H1 (cell line): ENCODE measurements around the gene THTPA. TPM values are rescaled to one million over a fixed set of nuclear protein-coding genes. Genes with fewer than 3 reads are reported as not detected.
A peak's percentile ranks its signal among the peaks of the same experiment; 100 is the strongest.

ENCODE experiments used
- CTCF ChIA-PET: fragments of 300-600 bp; sonication (Branson Sonifier 250); formaldehyde crosslinking; loops from one replicate; lab custom pipeline; 2021; ENCODE audit not compliant: partially characterized antibody; lab: Charles Lee
- POLR2A ChIA-PET: fragments of 300-600 bp; sonication (Branson Sonifier 250); formaldehyde crosslinking; loops from one replicate; lab custom pipeline; 2021; ENCODE audit warnings: inconsistent platforms; ENCODE audit not compliant: partially characterized antibody; lab: Charles Lee
- DNase-seq, 2 experiments: peaks; one replicate each; pipeline versions ENCODE4 v3.0.0 to v3.0.0-alpha.2; 2010 to 2022; ENCODE audit warnings: low spot score in 2 of 2, low read depth in 1 of 2, mixed read lengths in 1 of 2
- FAIRE-seq: peaks from 2 replicates; lab custom pipeline; 2011; peaks lifted over from hg19 to GRCh38; lab: Jason Lieb, UNC
- H2AFZ ChIP-seq: 2 replicates; pipeline ENCODE4 v1.8.1; 2012; ENCODE audit warnings: low read length, inconsistent platforms
- H2AK5ac ChIP-seq: 2 replicates; pipeline ENCODE4 v1.6.1; 2013; ENCODE audit warnings: low read depth, low read length
- H2BK120ac ChIP-seq: replicated peaks from 2 replicates; pipeline ENCODE3; 2013; ENCODE audit warnings: low read depth, low read length, inconsistent platforms
- H2BK12ac ChIP-seq: 2 replicates; pipeline ENCODE4 v1.6.1; 2013; ENCODE audit warnings: low read depth, low read length
- H2BK15ac ChIP-seq: 2 replicates; pipeline ENCODE4 v1.6.1; 2013; ENCODE audit warnings: low read length
- H2BK20ac ChIP-seq: 2 replicates; pipeline ENCODE4 v1.6.1; 2013; ENCODE audit warnings: low read length
- H2BK5ac ChIP-seq: 2 replicates; pipeline ENCODE4 v1.6.1; 2013; ENCODE audit warnings: low read depth, low read length
- H3K14ac ChIP-seq: 2 replicates; pipeline ENCODE4 v1.6.1; 2013; ENCODE audit warnings: inconsistent platforms; ENCODE audit not compliant: insufficient read length
- H3K18ac ChIP-seq: 2 replicates; pipeline ENCODE4 v1.6.1; 2013; ENCODE audit warnings: low read length; ENCODE audit errors: extremely low read depth
- H3K23ac ChIP-seq: 2 replicates; pipeline ENCODE4 v1.6.1; 2013; ENCODE audit warnings: inconsistent platforms; ENCODE audit not compliant: insufficient read length
- H3K23me2 ChIP-seq: 2 replicates; pipeline ENCODE4 v1.6.1; 2013; ENCODE audit warnings: low read depth, low read length
- H3K27ac ChIP-seq: 2 replicates; pipeline ENCODE4 v1.6.1; 2011; ENCODE audit warnings: low read depth, low read length, inconsistent platforms
- H3K27me3 ChIP-seq, 4 experiments: replicated peaks in 1 of 4; 1 replicate in 1 of 4; 2 replicates in 3 of 4; pipeline versions ENCODE4 v1.6.1 to v1.8.1; 2011 to 2013; ENCODE audit warnings: low read length in 3 of 4, mild to moderate bottlenecking in 3 of 4, inconsistent platforms in 2 of 4, mixed read lengths in 2 of 4, moderate library complexity in 1 of 4; ENCODE audit not compliant: control insufficient read depth in 3 of 4, insufficient read depth in 3 of 4; ENCODE audit errors: extremely low read depth in 1 of 4
- H3K36me3 ChIP-seq, 4 experiments: 2 replicates each; pipeline versions ENCODE4 v1.6.1 to v1.8.1; 2011 to 2013; ENCODE audit warnings: mild to moderate bottlenecking in 4 of 4, low read length in 3 of 4, moderate library complexity in 2 of 4, control low read depth in 1 of 4, inconsistent platforms in 1 of 4; ENCODE audit not compliant: insufficient read depth in 4 of 4, control insufficient read depth in 2 of 4
- H3K4ac ChIP-seq: replicated peaks from 2 replicates; pipeline ENCODE3; 2013; ENCODE audit warnings: low read length, low read depth, mixed read lengths, inconsistent platforms; ENCODE audit not compliant: insufficient read length
- H3K4me1 ChIP-seq, 4 experiments: replicated peaks in 1 of 4; 1 replicate in 1 of 4; 2 replicates in 3 of 4; pipeline versions ENCODE4 v1.6.1 to v1.8.1; 2011 to 2013; ENCODE audit warnings: low read length in 3 of 4, inconsistent platforms in 2 of 4, mixed read lengths in 1 of 4; ENCODE audit not compliant: insufficient read depth in 4 of 4, control insufficient read depth in 3 of 4
- H3K4me2 ChIP-seq, 2 experiments: 2 replicates each; pipeline versions ENCODE4 v1.6.1 to v1.8.1; 2011 to 2013; ENCODE audit warnings: low read depth in 2 of 2, low read length in 2 of 2, control low read depth in 1 of 2, inconsistent platforms in 1 of 2, mild to moderate bottlenecking in 1 of 2; ENCODE audit not compliant: insufficient read depth in 1 of 2
- H3K4me3 ChIP-seq, 4 experiments: fragments of 200-600, 300-600 bp in 1 of 4; sonication (generic), shearing (Covaris generic), sonication (Bioruptor Twin) in 1 of 4; 2 replicates each; pipeline versions ENCODE4 v1.5.1 to v1.8.1; 2011 to 2016; ENCODE audit warnings: low read length in 4 of 4, low read depth in 3 of 4, control low read depth in 2 of 4, inconsistent platforms in 2 of 4, mild to moderate bottlenecking in 2 of 4, mixed read lengths in 1 of 4, moderate library complexity in 1 of 4; ENCODE audit not compliant: insufficient read depth in 2 of 4; ENCODE audit errors: extremely low read depth in 1 of 4
- H3K56ac ChIP-seq: replicated peaks from 2 replicates; pipeline ENCODE3; 2013; ENCODE audit warnings: low read depth, mild to moderate bottlenecking, mixed read lengths, low read length, inconsistent platforms; ENCODE audit not compliant: insufficient read length
- H3K79me1 ChIP-seq: 2 replicates; pipeline ENCODE4 v1.6.1; 2013; ENCODE audit warnings: low read depth, low read length, control low read depth
- H3K79me2 ChIP-seq, 2 experiments: 2 replicates each; pipeline versions ENCODE4 v1.6.1 to v1.8.1; 2012 to 2013; ENCODE audit warnings: low read length in 2 of 2, mild to moderate bottlenecking in 2 of 2, inconsistent platforms in 1 of 2; ENCODE audit not compliant: insufficient read depth in 2 of 2, control insufficient read depth in 1 of 2
- H3K9ac ChIP-seq, 4 experiments: replicated peaks in 1 of 4; 1 replicate in 1 of 4; 2 replicates in 3 of 4; pipeline versions ENCODE4 v1.6.1 to v1.8.1; 2011 to 2013; ENCODE audit warnings: low read depth in 3 of 4, low read length in 3 of 4, control low read depth in 2 of 4, mild to moderate bottlenecking in 2 of 4, moderate library complexity in 2 of 4, inconsistent platforms in 1 of 4; ENCODE audit errors: extremely low read depth in 1 of 4
- H3K9me3 ChIP-seq, 2 experiments: 2 replicates each; pipeline versions ENCODE4 v1.6.1 to v1.8.1; 2012 to 2013; ENCODE audit warnings: mild to moderate bottlenecking in 2 of 2, moderate library complexity in 2 of 2, control low read depth in 1 of 2, inconsistent platforms in 1 of 2, low read depth in 1 of 2, low read length in 1 of 2, mixed read lengths in 1 of 2; ENCODE audit not compliant: insufficient read depth in 2 of 2
- H4K20me1 ChIP-seq, 2 experiments: replicated peaks in 1 of 2; 2 replicates each; pipeline versions ENCODE3 to v1.8.1; 2011 to 2013; ENCODE audit warnings: inconsistent platforms in 2 of 2, low read length in 2 of 2, mild to moderate bottlenecking in 1 of 2; ENCODE audit not compliant: insufficient read depth in 2 of 2, control insufficient read depth in 1 of 2
- H4K5ac ChIP-seq: 2 replicates; pipeline ENCODE4 v1.6.1; 2013; ENCODE audit warnings: low read length, low read depth, mixed read lengths, inconsistent platforms; ENCODE audit not compliant: insufficient read length
- H4K8ac ChIP-seq: 2 replicates; pipeline ENCODE4 v1.8.0; 2013; ENCODE audit warnings: mild to moderate bottlenecking, moderate library complexity, low read length, inconsistent platforms; ENCODE audit not compliant: insufficient read depth; ENCODE audit errors: extremely low read depth
- H4K91ac ChIP-seq: replicated peaks from 2 replicates; pipeline ENCODE3; 2013; ENCODE audit warnings: low read length, mixed read lengths, inconsistent platforms; ENCODE audit not compliant: insufficient read length
- SIN3A ChIP-seq, 2 experiments: IDR thresholded peaks in 1 of 2; conservative IDR thresholded peaks in 1 of 2; 2 replicates each; pipeline ENCODE4 v1.6.1; 2011 to 2012; ENCODE audit warnings: low read length in 2 of 2, improper control_type of control experiment in 1 of 2, low read depth in 1 of 2, mild to moderate bottlenecking in 1 of 2
- WGBS, 2 experiments: shearing (Covaris generic) in 1 of 2; methylation state at CpG; one replicate each; pipeline versions ENCODE4 v1.1.6 to v1.1.7; 2013 to 2015; ENCODE audit warnings: low lambda C conversion rate in 2 of 2, mixed read lengths in 2 of 2, inconsistent platforms in 1 of 2, low coverage in 1 of 2, missing lambda C conversion rate in 1 of 2; ENCODE audit not compliant: insufficient replicate concordance in 2 of 2, insufficient coverage in 1 of 2, insufficient read length in 1 of 2; ENCODE audit errors: extremely low coverage in 1 of 2, missing lambda C conversion rate in 1 of 2; 5-methylcytosine and 5-hydroxymethylcytosine counted together
- polyA plus RNA-seq, 7 experiments: library from polyadenylated mRNA; depleted of rRNA in 3 of 7; stranded (reverse) in 5 of 7; unstranded in 2 of 7; fragments of >200 nt in 5 of 7; fragments of 200-250 nt in 2 of 7; gene quantifications; 1 replicate in 5 of 7; 2 replicates in 1 of 7; 4 replicates in 1 of 7; pipeline versions ENCODE4 v1.2.1 to v1.2.3, GENCODE V29; 2011 to 2013; ENCODE audit warnings: missing spikeins in 2 of 7, mixed read lengths in 2 of 7
- total RNA-seq: library from RNA; stranded (reverse); fragmentation: NEBNext Ultra II Directional; extraction: Animal tissue kit (Norgen Biotek cat#: 25700); gene quantifications from 2 replicates; pipeline ENCODE4 v1.2.1, GENCODE V29; 2021

THTPA gene
- total and polyA plus RNA-seq, 2 of the 8 experiments (the other 6 are each of a cell fraction or from before 2014, with no cell fraction given), result 16.6 to 19.0 TPM

GRCh38 chr14:23589606-23590005 lies 33.5 kb downstream of the THTPA start:
- ChIA-PET CTCF (interaction anchor here (0.7 to 5.1 kb wide), 25 partner anchors 8 to 362 kb away, joined by 3 to 49 read pairs (median 5); partner anchors contain the start of gene DHRS2), POLR2A (interaction anchor here (0.9 to 1.9 kb wide), 5 partner anchors 8 to 105 kb away, joined by 3 to 5 read pairs (median 4); partner anchors contain the start of gene JPH4)
- Histone ChIP-seq H3K23me2 (no peaks in the 10 kb centered on the region), H4K8ac (no peak overlapping the region), H3K4me2 (no peak overlapping the region), H4K20me1 (no peaks in the 10 kb centered on the region), H3K4me1 (peaks cover 0 to 6% (median under 1%) of the 10 kb centered on the region in 4 experiments; a peak in 2 of 7 replicates), H4K91ac (no peak overlapping the region), H2AFZ (peak overlapping the region; percentile 92; the same call in 1 of the 2 replicates), H2AK5ac (no peak overlapping the region), H2BK12ac (no peak overlapping the region), H3K79me1 (no peaks in the 10 kb centered on the region), H3K4ac (no peak overlapping the region), H3K9me3 (no peaks in the 10 kb centered on the region; a peak in 1 of 4 replicates), H4K5ac (no peak overlapping the region), H3K79me2 (no peaks in the 10 kb centered on the region), H3K36me3 (no peaks in the 10 kb centered on the region), H3K27ac (no peak overlapping the region), H2BK120ac (no peak overlapping the region), H3K23ac (no peak overlapping the region), H3K9ac (no peak overlapping the region), H3K18ac (peak overlapping the region; percentile 5; the same call in 1 of the 2 replicates), H2BK15ac (no peak overlapping the region), H3K4me3 (no peak overlapping the region), H3K56ac (no peak overlapping the region), H3K27me3 (no peaks in the 10 kb centered on the region), H3K14ac (no peak overlapping the region), H2BK20ac (peak overlapping the region; percentile 86; the same call in 1 of the 2 replicates), H2BK5ac (no peak overlapping the region)
- DNase-seq (no peak), FAIRE-seq (no peak)
- 64% methylated on average over 2 of the region's 2 CpGs; no CpG with 5 or more reads in 1 of the 2 experiments for WGBS, 2 experiments
- no peak for TF ChIP-seq SIN3A (conservative IDR thresholded peaks at IDR 0.05 in 1 of 2, IDR thresholded peaks at IDR 0.05 in 1 of 2; ENCODE audit: low read depth in 1 of 2, low read length in 2 of 2)
